Activated CD4-positive, alpha-beta T cell treated with anti-CD3 and anti-CD28 coated beads, Interleukin-2, amount 10 ng/mL, durations not matched to agents 24 days and 14 days (primary cell): ENCODE data around the gene F13A1. TPM values are rescaled to one million over a fixed set of nuclear protein-coding genes. Genes with fewer than 3 reads are reported as not detected.

Experiments
- DNase-seq: peaks from one replicate; pipeline ENCODE4 v3.0.0; 2022
- H3K27ac Mint-ChIP-seq: one replicate; pipeline ENCODE4 v1.8.0; 2022; ENCODE audit warnings: mild to moderate bottlenecking, mixed read lengths
- H3K27me3 Mint-ChIP-seq: one replicate; pipeline ENCODE4 v1.8.0; 2022; ENCODE audit warnings: mixed read lengths
- H3K36me3 Mint-ChIP-seq: one replicate; pipeline ENCODE4 v1.8.0; 2022; ENCODE audit warnings: low read depth, mild to moderate bottlenecking, mixed read lengths
- H3K4me1 Mint-ChIP-seq: one replicate; pipeline ENCODE4 v1.8.0; 2021; ENCODE audit warnings: mixed read lengths
- H3K4me3 Mint-ChIP-seq: one replicate; pipeline ENCODE4 v1.8.0; 2022; ENCODE audit warnings: mild to moderate bottlenecking, moderate library complexity, mixed read lengths
- H3K9me3 Mint-ChIP-seq: one replicate; pipeline ENCODE4 v1.8.0; 2021; ENCODE audit warnings: mixed read lengths
- intact Hi-C: fragments of 100-400 bp; cut with micrococcal nuclease; formaldehyde crosslinking; loops from one replicate; pipeline ENCODE4 v1.15.1; 2023
- total RNA-seq: library from RNA; stranded (reverse); gene quantifications from 2 replicates; pipeline ENCODE4 v1.2.3, GENCODE V29; 2022

F13A1 gene
- total RNA-seq, 1 donor from 2014 or later = not detected

DNA sequence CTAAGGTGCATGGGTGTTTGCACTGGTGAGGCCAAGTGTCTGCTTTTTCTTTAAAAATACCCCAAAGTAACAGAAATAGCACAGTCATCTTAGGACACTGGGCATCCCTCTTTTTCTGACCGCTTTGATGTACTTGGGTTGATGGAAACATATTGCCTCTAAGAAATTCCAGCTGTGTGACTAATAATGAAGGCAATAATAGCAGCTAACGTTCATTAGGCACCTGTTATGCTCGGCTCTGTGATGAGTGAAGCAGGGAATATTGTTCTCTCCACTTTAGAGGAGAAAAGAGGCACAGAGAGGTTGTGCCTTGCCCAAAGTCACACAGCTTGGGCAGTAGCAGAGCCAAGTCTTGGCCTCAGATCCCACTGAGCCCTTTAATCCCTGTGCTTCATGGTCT is 100.7 kb downstream of the F13A1 start:
- H3K4me3 Mint-ChIP-seq = no peak overlapping the region
- intact Hi-C loops = no loop called here
- H3K9me3 Mint-ChIP-seq = no peaks in the 10 kb centered on the region
- no peak overlapping the region for H3K27ac Mint-ChIP-seq
- DNase-seq = no peak
- no peaks in the 10 kb centered on the region for H3K36me3 Mint-ChIP-seq
- peaks cover 3% of the 10 kb centered on the region for H3K27me3 Mint-ChIP-seq
- no peaks in the 10 kb centered on the region for H3K4me1 Mint-ChIP-seq

DNA sequence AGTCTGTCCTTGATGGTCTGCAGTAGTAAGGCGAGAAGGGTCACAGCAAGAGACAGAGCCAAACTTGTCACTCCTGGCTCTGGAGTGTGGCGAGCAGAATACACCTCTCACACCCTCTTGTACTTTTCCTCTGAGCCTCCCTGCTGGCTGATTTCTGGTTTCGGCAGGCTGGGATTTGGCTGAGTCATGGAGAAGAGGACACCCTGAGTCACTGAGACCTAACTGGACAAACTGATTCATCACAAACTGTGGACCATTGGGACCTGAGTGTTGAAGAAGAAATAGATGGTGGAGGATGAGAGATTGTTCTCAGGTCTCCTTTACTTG is 101.7 kb downstream of the F13A1 start:
- intact Hi-C loops = no loop called here
- no peak overlapping the region for H3K27ac Mint-ChIP-seq
- H3K27me3 Mint-ChIP-seq = peaks cover 3% of the 10 kb centered on the region
- no peaks in the 10 kb centered on the region for H3K36me3 Mint-ChIP-seq
- no peaks in the 10 kb centered on the region for H3K4me1 Mint-ChIP-seq
- no peak for DNase-seq
- no peak overlapping the region for H3K4me3 Mint-ChIP-seq
- no peaks in the 10 kb centered on the region for H3K9me3 Mint-ChIP-seq

DNA sequence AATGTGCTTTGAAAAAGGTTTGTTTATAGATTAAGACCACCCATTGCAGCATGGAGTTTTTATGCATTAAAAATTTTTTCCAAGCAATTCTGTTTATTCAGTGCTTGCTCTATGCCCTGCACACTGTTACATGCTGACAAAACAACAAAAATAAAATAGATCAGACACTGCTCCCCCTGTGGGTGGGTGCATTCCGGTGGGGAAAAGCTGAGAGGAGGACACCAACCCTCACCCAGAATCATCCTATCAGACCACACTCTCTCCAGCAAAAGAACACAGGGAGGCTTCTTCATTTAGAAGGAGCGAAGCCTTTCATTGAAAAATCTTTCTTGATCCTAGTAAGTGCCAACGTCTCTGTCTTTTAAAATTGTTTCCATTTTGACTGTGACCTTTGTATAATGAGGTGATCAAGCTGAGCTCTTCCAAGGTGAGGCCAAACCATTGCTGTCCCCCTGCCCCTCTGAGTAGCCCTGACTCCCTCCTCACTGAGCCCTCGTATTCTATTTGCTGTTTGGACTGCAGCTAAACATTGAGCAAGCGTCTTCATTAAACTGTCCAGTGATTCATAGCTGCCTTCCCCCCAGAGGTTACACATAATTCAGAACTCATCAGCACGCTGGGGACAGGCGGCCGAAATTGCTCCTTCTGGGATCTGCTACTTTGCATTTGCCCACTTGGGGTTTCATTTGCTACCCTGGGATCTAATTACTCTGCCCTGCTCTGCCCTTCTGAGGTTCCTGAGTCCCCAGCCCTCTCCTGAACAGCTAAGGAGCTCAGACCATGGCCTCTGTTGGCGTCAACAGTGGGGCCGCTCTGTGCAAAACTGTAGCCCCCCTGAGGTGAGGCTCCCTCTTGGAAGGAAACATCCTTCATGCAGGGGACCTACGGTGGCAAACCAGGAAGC is 102.4 kb downstream of the F13A1 start:
- no peak for DNase-seq
- Mint-ChIP-seq H3K4me1 (no peaks in the 10 kb centered on the region), H3K27ac (no peak overlapping the region), H3K27me3 (peaks cover 3% of the 10 kb centered on the region), H3K4me3 (no peak overlapping the region), H3K9me3 (no peaks in the 10 kb centered on the region), H3K36me3 (no peaks in the 10 kb centered on the region)
- intact Hi-C loops = no loop called here

DNA sequence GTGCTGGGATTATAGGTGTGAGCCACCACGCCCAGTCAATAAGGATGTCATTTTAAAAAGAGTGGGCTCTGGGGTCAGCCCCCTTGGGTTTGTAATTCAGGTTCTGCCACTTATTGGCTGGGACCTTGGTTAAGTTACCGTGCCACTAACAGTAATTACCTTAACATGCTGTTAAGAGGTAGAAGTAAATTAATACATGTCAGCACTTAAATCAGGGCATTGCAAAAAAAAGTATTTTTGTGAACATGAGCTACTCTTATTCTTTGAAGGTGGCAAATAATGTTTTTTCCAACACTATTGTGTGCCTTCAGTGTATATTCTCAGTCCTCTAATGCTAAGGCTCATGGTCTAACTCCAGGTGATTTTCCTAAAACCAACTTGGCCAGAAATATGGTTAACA is 109.5 kb downstream of the F13A1 start:
- no peak overlapping the region for H3K4me3 Mint-ChIP-seq
- peaks cover 4% of the 10 kb centered on the region for H3K9me3 Mint-ChIP-seq
- no peak overlapping the region for H3K27ac Mint-ChIP-seq
- peaks cover 2% of the 10 kb centered on the region for H3K27me3 Mint-ChIP-seq
- no peaks in the 10 kb centered on the region for H3K4me1 Mint-ChIP-seq
- H3K36me3 Mint-ChIP-seq = no peaks in the 10 kb centered on the region
- intact Hi-C loops = no loop called here
- DNase-seq = no peak

DNA sequence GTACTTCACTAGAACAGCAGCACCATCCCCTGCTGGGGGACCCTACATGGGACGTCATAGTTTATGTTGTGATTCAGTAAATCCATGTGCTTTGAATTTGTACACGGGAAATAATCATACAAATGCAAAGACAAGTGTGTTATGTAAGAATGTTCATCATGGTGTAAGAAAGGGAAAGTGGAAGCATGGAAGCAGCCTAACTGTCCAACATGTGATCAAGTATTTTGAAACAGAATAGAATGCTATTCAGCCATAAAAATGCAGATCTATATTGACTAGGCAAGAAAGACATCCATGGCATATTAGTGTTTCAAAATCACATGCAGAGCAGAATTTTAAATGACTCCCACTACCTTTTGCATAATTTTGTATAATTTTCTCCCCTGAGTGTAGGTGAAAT is 117.6 kb downstream of the F13A1 start:
- Mint-ChIP-seq H3K4me3 (no peak overlapping the region), H3K27ac (no peak overlapping the region), H3K27me3 (peaks cover 6% of the 10 kb centered on the region), H3K9me3 (peaks cover 4% of the 10 kb centered on the region), H3K4me1 (no peaks in the 10 kb centered on the region), H3K36me3 (no peaks in the 10 kb centered on the region)
- no peak for DNase-seq
- intact Hi-C loops = no loop called here

DNA sequence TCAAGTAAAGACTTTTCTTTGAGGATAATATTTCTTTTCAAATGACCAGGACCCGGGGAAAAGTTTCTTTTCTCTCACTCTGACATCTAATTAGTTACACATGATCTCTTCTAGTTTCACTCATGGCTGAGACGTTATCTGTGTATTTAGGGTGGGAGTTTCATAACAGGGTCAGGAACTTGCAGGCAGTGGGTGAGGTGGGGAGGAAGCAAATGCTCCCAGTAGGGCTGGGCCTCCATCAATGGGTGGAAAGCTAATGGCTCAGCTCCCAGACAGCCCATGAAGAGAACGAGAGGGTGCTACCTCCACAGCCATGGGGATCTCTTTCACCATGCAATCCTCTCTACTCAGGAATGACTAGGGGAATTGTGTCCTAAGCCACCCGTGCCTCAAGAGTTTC is 119.3 kb downstream of the F13A1 start:
- Mint-ChIP-seq H3K27me3 (peaks cover 5% of the 10 kb centered on the region), H3K4me3 (no peak overlapping the region), H3K9me3 (no peaks in the 10 kb centered on the region), H3K27ac (no peak overlapping the region), H3K36me3 (no peaks in the 10 kb centered on the region), H3K4me1 (no peaks in the 10 kb centered on the region)
- no peak for DNase-seq
- intact Hi-C loops = no loop called here

DNA sequence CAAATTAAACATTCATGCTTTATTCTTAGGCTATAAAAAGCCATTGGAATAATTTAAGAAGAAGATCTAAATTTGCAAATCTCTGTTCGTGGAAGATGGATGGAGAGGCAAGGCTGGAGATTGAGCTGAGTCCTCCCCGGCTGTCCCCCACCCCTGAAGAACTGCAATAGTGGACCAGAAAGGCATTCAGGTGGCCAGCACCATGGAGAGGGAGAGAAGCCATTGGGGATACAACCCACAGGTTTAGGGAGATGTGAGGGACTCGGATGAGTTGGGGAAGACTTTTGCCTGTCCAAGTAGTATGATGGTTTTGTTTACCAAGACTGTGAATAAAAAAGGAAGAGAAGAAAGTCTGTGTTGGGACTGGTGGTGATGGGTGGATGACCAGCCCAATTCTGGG is 120.8 kb downstream of the F13A1 start:
- H3K36me3 Mint-ChIP-seq = no peaks in the 10 kb centered on the region
- no peaks in the 10 kb centered on the region for H3K4me1 Mint-ChIP-seq
- peaks cover 5% of the 10 kb centered on the region for H3K27me3 Mint-ChIP-seq
- no peaks in the 10 kb centered on the region for H3K9me3 Mint-ChIP-seq
- no peak overlapping the region for H3K27ac Mint-ChIP-seq
- DNase-seq = no peak
- intact Hi-C loops = no loop called here
- no peak overlapping the region for H3K4me3 Mint-ChIP-seq

DNA sequence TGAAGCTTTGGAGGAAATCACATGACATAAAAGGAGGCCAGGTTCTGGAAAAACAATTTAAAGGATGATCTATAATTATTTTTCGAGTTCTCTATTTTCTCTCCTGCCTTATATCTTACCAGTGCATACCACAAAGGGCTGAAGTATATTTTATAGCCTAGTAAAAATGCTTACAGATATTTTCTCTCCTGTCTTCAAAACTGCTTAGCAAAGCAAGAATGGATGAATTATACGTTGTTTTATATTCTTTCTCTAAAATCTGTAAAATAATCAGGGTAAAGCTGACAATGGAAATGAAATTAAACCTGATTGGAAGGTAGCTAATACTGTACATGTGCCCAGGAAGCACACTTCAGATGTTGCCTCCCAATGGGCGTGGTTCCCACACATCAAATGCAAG is 123.7 kb downstream of the F13A1 start:
- H3K4me3 Mint-ChIP-seq = no peak overlapping the region
- no peaks in the 10 kb centered on the region for H3K36me3 Mint-ChIP-seq
- no peak for DNase-seq
- H3K27ac Mint-ChIP-seq = no peak overlapping the region
- no peaks in the 10 kb centered on the region for H3K27me3 Mint-ChIP-seq
- H3K4me1 Mint-ChIP-seq = no peaks in the 10 kb centered on the region
- no peaks in the 10 kb centered on the region for H3K9me3 Mint-ChIP-seq
- intact Hi-C loops = no loop called here

DNA sequence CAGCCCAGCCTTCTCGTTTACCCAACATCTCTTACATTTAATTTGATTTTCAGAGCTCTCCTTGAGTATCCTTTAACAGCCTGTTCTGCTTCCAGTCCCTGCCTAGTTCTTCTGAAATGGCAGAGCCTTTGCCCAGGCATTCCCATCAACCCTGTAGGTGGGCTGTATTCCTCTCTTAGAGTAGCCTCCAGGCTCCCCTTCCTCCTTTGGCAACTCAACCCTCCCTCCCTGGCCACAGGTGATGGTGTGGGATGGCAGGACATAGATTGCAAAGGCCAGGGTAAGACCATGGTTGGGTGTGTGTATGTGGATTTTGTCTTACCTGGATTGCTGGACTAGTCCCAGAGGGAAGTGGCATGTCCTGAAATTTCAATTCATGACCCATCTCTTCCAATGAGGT is 125.4 kb downstream of the F13A1 start:
- H3K27me3 Mint-ChIP-seq = no peaks in the 10 kb centered on the region
- DNase-seq = no peak
- H3K27ac Mint-ChIP-seq = no peak overlapping the region
- H3K36me3 Mint-ChIP-seq = no peaks in the 10 kb centered on the region
- intact Hi-C loops = no loop called here
- H3K4me1 Mint-ChIP-seq = no peaks in the 10 kb centered on the region
- no peaks in the 10 kb centered on the region for H3K9me3 Mint-ChIP-seq
- no peak overlapping the region for H3K4me3 Mint-ChIP-seq

DNA sequence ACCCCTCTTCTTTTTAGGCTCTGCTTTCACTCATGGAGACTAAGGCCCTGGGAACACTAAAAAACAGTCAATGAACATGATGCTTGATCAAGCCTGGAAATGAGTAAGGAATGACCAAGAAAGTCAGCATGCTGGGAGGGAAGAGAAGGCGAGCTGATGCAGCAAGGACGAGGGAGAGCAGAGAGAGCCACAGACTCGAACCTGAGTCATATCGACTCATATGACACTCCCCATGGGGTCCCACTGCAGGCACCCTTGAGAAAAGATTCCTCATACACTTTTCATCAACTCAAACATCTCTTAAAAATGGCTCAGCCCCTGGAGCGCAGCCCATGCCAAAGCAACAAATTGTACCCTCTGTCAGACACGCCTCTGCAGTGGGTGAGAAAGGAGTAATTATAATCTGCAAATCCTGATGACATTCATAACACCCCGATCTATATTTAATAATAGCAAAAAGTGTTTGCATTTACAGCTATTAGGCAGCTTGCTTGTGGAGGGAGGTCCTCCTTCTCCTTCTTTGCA is 127.2 kb downstream of the F13A1 start:
- no peak overlapping the region for H3K27ac Mint-ChIP-seq
- H3K9me3 Mint-ChIP-seq = no peaks in the 10 kb centered on the region
- no peaks in the 10 kb centered on the region for H3K36me3 Mint-ChIP-seq
- no peaks in the 10 kb centered on the region for H3K27me3 Mint-ChIP-seq
- intact Hi-C loops = no loop called here
- H3K4me3 Mint-ChIP-seq = no peak overlapping the region
- no peaks in the 10 kb centered on the region for H3K4me1 Mint-ChIP-seq
- DNase-seq = no peak

DNA sequence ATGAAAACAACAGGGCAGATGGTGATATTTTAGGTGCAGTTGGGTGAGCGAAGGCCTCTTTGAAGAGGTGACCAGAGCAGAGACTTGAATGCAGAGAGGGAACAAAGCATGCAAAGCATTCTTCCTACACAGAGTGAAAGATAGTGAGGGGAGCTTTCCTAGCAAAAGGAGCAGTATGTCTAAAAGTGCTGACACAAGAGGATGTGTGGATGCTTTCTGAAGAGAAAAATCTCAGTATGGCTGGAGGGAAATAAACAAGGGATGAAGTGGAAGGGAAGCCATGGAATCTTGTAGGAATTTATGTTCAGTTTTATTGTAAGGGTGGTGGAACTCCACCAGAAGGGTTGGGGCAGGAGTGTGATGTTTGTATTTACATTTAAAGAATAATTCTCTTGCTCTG is 128.6 kb downstream of the F13A1 start:
- Mint-ChIP-seq H3K9me3 (no peaks in the 10 kb centered on the region), H3K4me1 (no peaks in the 10 kb centered on the region), H3K36me3 (no peaks in the 10 kb centered on the region), H3K4me3 (no peak overlapping the region), H3K27me3 (no peaks in the 10 kb centered on the region), H3K27ac (no peak overlapping the region)
- DNase-seq = no peak
- intact Hi-C loops = no loop called here

DNA sequence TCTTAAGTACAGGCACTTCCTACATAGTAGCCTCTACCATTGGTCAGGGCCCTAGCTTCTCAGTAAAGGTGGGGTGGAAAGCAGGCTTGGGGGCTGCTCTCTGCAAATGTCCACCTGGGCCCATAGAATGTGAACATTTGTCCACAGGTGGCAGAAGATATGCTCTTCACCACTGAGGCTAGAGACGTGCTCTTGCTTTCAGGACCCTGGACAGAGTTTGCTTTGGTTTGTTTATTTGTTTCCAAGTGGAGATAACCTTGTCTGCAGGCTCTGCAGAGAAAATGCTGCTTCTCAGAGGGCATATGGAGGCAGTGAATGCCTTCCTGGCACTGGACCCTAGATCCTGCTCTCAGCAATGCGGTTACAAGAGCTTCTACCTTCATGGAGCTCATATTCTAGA is 129.0 kb downstream of the F13A1 start:
- Mint-ChIP-seq H3K36me3 (no peaks in the 10 kb centered on the region), H3K4me3 (no peak overlapping the region), H3K9me3 (no peaks in the 10 kb centered on the region), H3K27me3 (no peaks in the 10 kb centered on the region), H3K27ac (no peak overlapping the region), H3K4me1 (no peaks in the 10 kb centered on the region)
- peak; percentile 57 for DNase-seq
- intact Hi-C loops = no loop called here

DNA sequence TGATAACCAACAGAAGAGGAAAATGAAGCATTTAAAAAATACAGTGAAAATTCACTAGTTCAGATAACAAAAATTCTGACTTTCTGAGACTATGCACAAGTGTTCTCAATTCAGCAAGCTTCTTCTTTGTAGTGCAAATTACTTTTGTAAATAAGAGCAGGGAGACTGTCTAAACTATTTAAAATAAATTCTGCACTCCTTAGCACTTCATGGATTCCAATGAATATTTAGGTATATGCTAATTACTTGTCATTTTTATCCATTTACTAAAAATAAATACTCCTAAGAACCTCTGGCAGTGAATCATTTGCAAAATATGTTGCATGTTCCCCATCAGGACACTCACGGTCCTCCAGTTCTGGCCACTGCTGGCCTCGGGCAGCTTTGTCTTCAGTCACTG is 139.8 kb downstream of the F13A1 start:
- H3K27ac Mint-ChIP-seq = no peak overlapping the region
- no peak overlapping the region for H3K4me3 Mint-ChIP-seq
- intact Hi-C loops = no loop called here
- H3K27me3 Mint-ChIP-seq = peaks cover 5% of the 10 kb centered on the region
- DNase-seq = no peak
- H3K4me1 Mint-ChIP-seq = no peaks in the 10 kb centered on the region
- no peaks in the 10 kb centered on the region for H3K9me3 Mint-ChIP-seq
- no peaks in the 10 kb centered on the region for H3K36me3 Mint-ChIP-seq

DNA sequence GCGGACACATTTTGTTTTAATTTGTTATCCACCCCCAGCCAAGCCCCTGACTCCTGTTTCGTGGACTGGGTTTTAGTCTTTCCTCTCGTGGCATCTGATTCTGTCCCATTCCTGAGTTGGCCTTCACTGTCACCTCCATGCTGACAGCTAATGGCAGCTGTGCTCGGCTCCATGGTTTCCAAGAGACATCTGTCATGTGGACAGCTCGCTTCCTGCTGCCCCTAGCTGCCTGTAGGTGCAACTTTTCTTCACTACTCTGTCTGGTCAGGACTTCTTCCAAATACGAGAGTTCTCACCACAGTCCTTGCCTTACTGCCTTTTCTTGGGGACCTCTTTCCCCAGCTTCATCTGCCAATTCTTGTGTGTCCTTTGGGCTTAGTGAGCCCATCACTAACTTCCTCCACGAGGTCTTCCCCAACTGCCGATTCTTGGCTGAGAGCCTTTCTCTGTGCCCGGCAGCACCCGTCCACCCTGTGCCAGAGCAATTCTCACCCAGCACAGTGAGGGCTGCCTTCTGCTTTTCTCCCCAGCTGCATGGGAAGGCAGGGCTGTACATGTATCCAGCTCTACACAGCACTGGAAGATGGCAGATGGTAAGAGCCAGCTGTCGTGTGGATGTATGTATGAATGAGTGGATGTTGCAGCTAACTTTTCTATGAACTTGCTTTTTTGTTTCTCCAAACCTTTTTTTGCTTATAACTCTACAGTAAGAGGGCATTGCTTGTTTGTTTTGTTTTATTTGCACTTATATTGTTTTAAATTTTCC is 140.4 kb downstream of the F13A1 start:
- DNase-seq = no peak
- H3K27me3 Mint-ChIP-seq = peaks cover 5% of the 10 kb centered on the region
- no peaks in the 10 kb centered on the region for H3K4me1 Mint-ChIP-seq
- intact Hi-C loops = no loop called here
- no peaks in the 10 kb centered on the region for H3K9me3 Mint-ChIP-seq
- H3K36me3 Mint-ChIP-seq = no peaks in the 10 kb centered on the region
- no peak overlapping the region for H3K4me3 Mint-ChIP-seq
- no peak overlapping the region for H3K27ac Mint-ChIP-seq
